ENCODE results near the gene BBS5.
"Not testable (repeated sequence)": the region's sequence is repeated elsewhere in the genome, so short reads cannot be mapped to it uniquely, and the experiment has no call there.

Gene BBS5

DNA sequence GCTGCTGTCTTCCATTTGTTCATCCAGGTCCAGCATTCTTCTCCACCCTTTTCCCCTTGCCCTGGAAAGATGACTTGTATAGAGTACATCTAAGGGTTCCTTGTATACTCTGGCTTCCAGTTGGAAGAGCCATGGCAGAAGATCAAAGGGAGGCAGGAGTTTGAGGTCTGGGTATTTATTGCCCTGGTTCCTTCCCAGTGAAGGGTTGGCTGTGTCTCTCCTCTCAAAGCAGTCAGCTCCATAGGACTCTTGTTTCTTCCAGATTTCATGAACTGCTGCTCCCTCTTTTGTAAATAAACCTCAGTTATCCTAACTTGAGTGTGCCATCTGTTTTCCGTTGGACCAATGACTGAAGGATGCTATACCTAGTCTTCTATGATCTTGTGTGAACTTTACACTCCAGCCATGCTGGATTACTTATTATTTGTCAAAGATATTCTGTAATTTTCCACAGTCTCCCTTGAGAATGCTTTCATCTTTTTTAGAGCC, 6.4 kb downstream of the BBS5 start:
- DNase-seq (ENCODE audit: low spot score) (no peak), FAIRE-seq (no peak)

DNA sequence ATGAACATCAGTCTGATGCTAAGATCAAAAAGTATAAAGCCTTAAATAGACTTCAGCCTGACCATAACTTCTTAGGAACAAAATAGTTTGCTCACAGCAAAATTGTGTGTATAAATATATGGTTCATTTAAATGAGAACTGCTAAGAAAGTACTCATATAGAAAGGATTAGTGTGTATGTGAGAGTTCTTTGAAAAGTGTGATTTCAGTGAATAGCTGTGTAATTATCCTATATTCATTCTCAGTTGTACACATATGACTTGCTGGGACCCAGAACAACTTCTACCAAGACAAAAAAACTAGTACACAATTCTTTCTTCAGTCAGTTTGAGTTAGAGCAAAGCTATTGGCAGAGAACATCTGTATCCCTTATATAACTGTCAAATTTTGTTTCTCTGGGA, 7.2 kb downstream of the BBS5 start:
- no peak for FAIRE-seq
- no peak for DNase-seq (ENCODE audit: low spot score)

DNA sequence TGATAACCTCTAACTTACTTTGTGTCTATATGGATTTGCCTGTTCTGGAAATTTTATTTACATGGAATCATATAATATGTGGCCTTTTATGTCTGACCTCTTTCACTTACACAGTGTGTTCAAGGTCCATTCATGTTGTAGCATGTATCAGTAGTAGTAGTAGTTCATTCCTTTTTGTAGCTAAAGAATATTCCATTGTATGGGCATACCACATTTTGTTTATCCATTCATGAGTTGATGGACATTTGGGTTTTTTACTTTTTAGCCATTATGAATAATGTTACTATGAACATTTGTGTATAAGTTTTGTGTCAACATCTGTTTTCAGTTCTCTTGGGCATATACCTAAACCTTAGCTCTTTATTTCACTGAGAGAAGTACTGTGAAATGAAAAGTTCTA, 11.5 kb downstream of the BBS5 start:
- DNase-seq (ENCODE audit: low spot score), result no peak
- no peak for FAIRE-seq

DNA sequence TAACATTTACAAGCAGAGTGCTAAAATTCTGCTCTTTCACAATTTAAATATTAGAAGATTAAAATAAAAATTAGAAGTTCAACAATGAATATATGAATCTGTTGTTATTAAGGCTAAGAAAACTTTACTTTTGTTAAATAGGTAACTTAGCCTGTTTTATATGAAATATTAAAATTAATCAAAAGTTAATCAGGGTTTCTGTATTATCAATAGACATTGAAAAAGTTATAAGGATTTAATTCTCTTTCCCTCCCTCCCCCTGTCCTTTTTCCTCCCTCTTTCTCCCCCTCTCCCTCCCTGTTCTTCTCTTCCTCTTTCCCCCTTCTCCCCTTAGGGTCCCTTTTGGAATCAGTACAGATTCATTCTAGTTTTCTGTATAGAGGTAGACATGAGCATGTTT, 12.1 kb downstream of the BBS5 start:
- DNase-seq (ENCODE audit: low spot score) (no peak), FAIRE-seq (no peak)

DNA sequence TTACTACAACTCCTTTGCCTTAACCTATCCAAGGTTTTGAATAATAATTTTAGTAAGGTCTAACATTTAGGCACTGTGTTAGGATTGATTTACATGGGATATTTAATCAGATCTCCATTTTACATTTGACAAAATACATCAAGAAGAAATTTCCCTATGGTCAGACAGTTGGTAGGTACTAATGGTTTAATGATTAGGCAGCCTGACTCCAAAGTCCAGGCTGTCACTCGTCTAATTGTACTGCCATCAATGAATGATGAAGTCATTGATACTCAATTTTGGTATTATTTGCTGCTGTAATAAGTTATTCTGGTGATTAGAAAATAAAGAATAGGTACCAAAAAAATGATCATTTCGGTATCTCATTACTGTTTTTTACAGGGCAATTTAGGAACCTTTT, 14.1 kb downstream of the BBS5 start:
- DNase-seq (ENCODE audit: low spot score), result no peak
- FAIRE-seq, result no peak

DNA sequence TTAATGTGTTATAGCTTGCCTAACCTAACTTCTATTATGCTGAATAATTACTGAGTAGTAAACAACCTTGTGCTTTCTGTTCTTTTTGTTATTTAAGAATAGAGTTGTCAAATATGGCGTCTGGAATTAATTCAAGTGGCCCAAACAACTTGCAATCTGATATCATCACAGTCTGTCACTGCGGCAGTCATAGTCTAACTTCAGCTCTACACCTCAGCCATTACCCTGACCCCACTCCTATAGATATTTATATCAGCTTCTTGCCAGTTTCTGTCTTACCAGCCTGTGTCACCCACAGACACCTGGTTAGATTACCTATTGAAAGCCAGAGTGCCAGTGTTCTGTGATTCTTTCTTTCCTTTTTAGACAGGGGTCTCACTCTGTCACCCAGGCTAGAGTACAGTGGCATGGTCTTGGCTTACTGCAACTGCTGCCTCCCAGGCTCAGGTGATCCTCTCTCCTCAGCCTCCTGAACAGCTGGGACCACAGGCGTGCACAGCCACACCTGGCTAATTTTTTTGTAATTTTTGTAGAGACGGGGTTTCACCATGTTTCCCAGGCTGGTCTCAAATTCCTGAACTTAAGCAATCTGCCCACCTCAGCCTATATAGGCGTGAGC, 16.1 kb downstream of the BBS5 start:
- no peak for FAIRE-seq
- DNase-seq (ENCODE audit: low spot score), result no peak

DNA sequence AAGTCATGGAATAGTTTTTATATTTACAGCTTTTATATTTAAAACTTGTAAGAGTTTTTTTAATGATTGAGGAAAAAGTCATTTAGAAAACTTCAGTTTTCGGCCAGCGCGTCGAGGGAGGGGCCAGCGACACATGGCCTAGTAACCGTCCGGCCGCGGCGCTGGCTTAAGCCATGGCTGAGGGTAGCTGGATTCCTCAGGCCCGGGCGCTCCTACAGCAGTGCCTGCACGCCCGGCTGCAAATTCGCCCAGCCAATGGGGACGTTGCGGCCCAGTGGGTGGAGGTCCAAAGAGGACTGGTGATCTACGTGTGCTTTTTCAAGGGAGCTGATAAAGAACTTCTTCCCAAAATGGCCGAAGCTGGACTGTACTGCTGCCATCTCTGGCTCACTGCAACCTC, 25.4 kb downstream of the BBS5 start:
- FAIRE-seq, result no peak

DNA sequence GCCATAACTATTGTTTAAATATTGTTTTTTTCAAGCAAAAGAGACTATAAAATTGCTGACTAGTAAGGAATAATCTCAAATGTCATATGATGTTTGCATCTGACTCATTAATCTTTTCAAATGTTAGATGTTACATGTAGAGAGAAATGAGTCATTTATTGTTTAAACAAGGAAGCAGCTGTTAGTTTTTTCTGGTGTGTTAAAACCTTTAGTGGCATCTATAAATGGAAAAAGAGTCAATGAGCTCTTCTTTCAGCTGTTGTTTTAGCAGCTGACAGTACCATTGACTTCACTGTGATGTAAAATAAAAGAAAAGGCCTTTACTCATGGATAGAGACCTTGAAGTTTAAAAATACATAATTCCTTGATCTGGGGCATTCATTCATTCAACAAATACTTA, 28.4 kb downstream of the BBS5 start:
- FAIRE-seq, result no peak
- peak; percentile 40 for DNase-seq (ENCODE audit: low spot score)

More for the DNA sequence above, 25.4 kb downstream of the BBS5 start:
- no peak for DNase-seq (ENCODE audit: low spot score)

DNA sequence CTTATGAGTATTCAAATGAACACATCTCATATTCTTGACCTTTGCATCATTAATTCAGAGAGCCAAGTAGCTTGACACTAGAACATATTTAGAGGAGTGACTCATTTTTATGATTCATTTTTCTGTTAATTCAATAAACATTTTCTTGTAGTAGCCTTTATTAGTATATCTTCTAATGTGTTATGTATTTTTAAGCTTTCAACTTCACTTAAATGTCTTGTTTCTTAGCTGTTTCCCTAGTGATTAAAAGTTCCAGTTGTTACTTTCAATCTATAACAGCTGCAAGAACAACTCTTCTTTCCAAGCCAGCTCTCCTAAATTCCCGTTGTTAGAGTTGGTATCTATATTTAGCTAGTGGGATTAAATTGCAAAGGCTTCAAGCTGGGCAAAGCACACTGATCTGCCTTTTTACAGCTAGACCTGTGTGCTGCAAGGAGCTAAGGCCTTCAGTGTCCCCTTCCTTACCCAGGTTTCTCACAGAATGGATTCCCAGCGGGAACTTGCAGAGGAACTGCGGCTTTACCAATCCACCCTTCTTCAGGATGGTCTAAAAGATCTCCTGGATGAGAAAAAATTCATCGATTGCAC, 30.1 kb downstream of the BBS5 start, which contains the start of gene KLHL41:
Gene KLHL41 (plus strand): TSS at position 405 of the 588 bp plus-strand sequence. CDS start 77 bp downstream, at position 482.
- DNase-seq (ENCODE audit: low spot score) (no peak), FAIRE-seq (no peak)

DNA sequence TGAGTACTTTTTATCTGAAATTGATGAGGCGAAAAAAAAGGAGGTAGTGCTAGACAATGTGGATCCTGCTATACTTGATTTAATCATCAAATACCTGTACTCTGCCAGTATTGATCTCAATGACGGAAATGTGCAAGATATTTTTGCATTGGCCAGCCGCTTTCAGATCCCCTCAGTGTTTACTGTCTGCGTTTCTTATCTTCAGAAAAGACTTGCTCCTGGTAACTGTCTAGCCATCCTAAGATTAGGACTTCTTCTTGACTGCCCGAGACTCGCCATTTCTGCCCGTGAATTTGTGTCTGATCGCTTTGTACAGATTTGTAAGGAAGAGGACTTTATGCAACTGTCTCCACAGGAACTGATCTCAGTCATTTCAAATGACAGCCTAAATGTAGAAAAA, 30.7 kb downstream of the BBS5 start:
- FAIRE-seq, result no peak
- no peak for DNase-seq (ENCODE audit: low spot score)

DNA sequence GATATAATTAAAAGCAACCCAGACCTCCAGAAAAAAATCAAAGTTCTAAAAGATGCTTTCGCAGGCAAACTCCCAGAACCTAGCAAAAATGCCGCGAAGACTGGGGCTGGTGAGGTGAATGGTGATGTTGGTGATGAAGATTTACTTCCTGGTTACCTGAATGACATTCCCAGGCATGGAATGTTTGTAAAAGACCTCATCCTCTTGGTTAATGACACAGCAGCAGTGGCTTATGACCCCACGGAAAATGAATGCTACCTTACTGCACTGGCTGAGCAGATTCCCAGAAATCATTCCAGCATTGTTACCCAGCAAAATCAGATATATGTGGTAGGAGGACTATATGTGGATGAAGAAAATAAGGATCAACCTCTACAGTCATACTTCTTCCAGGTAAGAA, 31.2 kb downstream of the BBS5 start:
- DNase-seq (ENCODE audit: low spot score) (no peak), FAIRE-seq (no peak)

DNA sequence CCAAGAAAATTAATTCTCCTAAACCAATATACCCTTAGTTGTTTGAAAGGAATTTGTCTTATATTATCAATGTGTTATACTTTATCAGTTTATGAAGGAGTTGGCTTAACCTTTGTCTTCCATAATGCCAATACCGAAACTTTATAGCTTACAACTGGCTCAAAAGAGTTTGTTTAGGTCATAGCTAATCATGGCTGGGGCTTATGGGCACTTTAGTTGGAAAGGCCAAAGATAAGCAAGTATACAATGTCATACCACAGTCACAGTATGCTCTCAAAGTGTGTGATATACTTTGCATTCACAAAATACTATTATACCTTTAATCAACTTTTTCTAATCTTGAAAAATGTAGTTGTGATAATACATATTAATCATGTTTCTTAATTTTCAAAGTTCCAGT, 32.5 kb downstream of the BBS5 start:
- no peak for DNase-seq (ENCODE audit: low spot score)
- no peak for FAIRE-seq

DNA sequence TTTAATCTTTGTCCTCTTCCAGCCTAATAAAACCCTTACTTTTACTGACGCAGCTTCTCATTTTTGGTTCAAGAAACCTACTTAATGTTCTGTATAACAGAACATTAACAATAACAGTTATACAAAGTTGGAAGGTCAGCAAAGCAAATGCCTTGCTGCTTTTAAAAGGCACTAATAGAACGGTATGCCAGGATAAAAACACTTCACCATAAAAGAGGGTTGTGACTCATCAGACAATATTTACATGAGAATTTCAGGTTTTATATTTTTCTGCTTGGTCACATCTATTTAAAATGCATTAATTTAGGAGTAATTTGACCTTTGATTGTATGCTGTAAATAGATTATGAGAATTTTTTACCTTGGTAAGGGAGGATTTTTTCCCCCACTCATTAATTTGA, 33.2 kb downstream of the BBS5 start:
- no peak for FAIRE-seq
- DNase-seq (ENCODE audit: low spot score), result no peak

DNA sequence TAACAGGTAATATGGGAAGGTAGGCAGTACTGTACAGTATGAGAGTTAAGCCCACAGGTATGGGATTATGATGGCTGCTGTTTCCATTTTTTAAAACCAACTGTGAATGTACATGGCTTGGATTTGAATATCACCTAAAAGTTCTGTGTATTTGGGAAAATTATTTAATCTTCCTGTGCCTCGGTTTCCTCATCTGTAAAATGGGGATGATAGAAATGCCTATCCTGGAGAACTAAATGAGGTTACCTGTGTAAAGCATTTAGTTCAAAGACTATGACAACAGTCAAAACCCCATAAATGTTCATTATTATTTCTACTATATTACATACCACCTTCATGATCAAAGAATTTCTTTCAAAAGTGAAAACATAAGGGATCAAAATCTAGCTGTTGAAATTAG, 33.8 kb downstream of the BBS5 start:
- FAIRE-seq, result no peak
- no peak for DNase-seq (ENCODE audit: low spot score)

DNA sequence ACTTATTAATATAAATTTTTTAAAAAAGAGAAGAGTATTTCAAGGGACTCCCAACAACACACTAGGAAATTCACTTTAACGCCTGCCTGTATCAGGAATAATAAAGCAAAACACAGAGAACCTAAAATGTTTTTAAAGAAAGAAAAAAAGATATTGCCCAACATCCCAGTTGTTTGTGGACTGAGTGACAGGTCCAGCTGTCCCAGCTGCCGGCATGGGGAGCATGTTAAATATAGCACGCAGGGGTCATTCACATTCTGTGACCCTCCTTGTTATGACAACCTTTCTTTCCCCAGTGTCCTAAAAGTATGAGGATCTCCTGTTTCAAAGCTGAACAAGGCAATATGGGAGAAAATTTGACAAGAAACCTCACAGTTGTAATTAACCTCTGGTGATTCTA, 34.6 kb downstream of the BBS5 start:
- DNase-seq (ENCODE audit: low spot score) (no peak), FAIRE-seq (no peak)

DNA sequence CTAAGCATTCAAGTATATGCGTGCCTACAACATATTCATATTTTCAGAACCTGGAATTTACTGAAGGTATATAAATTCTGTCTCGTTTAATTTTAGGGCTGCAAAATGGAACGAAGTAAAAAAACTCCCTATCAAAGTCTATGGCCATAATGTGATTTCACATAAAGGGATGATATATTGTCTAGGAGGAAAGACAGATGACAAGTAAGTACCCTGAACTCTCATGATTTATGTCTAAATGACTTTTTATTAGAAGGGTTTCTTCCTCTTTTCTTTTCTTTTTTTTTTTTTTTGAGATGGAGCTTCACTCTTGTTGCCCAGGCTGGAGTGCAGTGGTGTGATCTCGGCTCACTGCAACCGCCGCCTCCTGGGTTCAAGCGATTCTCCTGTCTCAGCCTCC, 35.5 kb downstream of the BBS5 start:
- FAIRE-seq; DNase-seq (ENCODE audit: low spot score): not testable (repeated sequence)

DNA sequence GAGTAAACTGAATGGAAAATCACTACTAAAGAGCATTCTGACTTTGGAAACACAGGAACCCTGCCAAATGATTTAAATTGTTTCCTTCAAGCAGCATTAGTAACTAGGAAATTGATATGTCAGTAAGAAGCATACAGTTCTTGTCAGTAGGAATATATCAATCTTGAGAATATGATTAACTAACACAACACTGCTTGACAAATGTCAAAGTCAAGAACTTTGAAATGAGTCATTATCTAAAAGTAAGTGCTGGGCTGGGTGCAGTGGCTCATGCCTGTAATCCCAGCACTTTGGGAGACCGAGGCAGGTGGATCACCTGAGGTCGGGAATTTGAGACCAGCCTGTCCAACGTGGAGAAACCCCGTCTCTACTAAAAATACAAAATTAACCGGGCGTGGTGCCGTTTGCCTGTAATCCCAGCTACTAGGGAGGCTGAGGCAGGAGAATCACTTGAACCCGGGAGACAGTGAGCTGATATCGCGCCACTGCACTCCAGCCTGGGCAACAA, 37.2 kb downstream of the BBS5 start:
- not testable (repeated sequence) for FAIRE-seq; DNase-seq (ENCODE audit: low spot score)

DNA sequence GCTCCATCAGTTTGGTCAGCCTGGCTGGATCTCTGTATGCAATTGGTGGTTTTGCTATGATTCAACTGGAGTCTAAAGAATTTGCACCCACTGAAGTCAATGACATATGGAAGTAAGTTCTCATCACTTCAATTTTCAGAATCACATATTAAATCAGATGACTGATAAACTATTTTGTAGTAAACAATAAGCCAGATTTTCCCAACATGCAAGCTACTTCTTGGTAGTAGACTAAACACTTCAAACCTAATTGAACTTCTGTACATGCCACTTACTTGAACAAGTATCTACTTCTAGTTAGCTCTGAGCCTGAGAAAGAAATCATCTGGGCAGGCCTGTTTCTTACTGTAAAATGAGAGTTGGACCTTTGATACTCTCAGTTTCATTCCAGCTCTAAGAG, 41.6 kb downstream of the BBS5 start:
- no peak for FAIRE-seq
- DNase-seq (ENCODE audit: low spot score), result no peak

DNA sequence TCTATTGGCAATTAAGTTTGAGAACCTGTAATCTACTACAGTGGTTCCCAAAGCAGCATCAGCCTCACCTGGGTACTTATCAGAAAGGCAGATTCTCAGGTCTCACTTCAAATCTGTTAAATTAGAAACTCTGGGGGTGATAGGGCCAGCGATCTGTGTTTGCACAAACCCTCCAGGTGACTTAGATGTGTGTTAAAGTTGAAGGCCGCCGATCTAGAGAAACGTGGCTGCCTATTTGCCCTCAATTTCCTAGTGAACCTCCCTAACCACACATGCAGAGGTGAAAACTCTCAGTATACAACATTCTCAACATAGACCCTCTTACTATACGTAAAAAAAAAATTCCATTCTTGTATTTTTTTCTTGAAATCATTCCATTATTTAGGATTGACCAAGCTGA, 44.4 kb downstream of the BBS5 start:
- FAIRE-seq (no peak), DNase-seq (ENCODE audit: low spot score) (no peak)

DNA sequence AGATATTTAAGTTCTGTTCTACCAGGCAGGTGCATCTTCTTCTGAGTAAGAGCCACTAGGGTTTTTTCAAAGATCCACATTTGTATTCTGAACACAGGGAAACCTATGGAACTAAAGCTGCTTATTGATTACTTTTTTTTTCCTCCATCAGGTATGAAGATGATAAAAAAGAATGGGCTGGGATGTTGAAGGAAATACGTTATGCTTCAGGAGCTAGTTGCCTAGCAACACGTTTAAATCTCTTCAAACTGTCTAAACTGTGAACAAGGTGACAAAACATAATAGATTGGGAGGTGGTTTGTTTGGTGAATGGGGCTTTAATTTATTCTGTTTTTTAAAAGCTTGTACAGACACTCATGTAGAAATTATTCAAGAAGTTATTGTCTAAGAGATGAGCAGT, 46.1 kb downstream of the BBS5 start:
- FAIRE-seq (no peak), DNase-seq (ENCODE audit: low spot score) (no peak)

DNA sequence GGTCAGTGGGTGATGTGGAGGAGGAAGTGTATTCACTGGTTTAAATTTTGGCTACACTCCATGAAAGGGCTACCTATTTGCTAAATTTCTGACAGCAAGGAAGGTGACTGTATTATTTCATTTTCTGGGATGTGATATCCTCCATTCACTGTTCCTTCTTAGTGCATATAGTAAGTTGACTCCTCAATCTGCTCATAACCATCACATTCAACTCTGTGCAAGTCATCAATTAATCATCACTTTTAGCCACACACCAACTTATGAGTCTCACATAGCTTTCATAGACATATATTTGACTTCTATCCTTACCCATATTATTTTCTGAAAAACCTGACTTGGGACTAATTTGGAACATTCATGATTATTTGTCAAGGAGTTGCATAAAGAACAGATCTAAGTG, 47.2 kb downstream of the BBS5 start:
- FAIRE-seq, result no peak
- no peak for DNase-seq (ENCODE audit: low spot score)

DNA sequence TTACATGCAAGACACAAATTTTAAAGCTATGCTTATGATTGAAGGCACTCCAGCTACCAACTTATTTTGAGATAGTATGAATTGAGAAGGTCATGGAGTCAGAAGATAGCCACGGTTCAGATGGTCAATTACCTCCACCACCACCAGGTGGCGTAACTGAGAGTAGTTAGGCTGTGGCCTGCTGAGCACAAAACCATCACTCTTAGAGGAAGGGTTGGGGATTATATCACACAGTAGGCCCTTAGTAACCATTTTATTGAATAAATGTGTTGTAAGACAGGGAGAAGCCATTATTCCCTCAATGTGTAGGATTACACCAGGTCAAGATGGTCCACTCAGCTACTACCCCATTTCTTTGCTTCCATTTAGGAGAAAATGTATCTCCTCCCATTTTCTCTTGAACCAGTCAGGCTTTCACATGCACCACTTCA, 49.0 kb downstream of the BBS5 start:
- FAIRE-seq (peak; percentile 79), DNase-seq (ENCODE audit: low spot score) (peak; percentile 57)

DNA sequence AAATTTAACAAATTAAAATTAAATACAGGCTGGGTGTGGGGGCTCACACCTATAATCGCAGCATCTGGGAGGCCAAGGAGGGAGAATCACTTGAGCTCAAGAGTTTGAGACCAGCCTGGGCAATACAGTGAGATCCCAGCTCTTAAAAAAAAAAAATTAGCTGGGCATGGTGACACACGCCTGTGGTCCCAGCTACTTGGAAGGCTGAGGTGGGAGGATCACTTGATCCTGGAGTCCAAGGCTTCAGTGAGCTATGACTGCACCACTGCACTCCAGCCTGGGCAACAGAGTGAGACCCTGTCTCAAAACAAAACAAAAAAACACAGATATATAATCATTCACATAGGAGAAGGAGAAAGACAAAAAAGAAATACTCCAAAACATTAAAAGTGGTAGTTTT, 60.2 kb downstream of the BBS5 start:
- not testable (repeated sequence) for FAIRE-seq; DNase-seq (ENCODE audit: low spot score)
